ENCODE measurements around the gene CYFIP1.

The CYFIP1 gene

GRCh38 chr15:22925875-22926274 is 54.3 kb downstream of the CYFIP1 start:
- Histone ChIP-seq H3K4me3 (ENCODE audit: low read depth, low read length) (no peak overlapping the region), H3K27me3 (ENCODE audit: control insufficient read depth, insufficient read depth, low read length) (no peaks in the 10 kb centered on the region), H3K36me3 (ENCODE audit: control insufficient read depth, insufficient read depth, low read length) (no peaks in the 10 kb centered on the region)

GRCh38 chr15:22922003-22922402 is 58.2 kb downstream of the CYFIP1 start:
- Histone ChIP-seq H3K9me3 (ENCODE audit: control insufficient read depth, insufficient read depth, low read length) (no peaks in the 10 kb centered on the region), H3K4me1 (ENCODE audit: control insufficient read depth, insufficient read depth, low read length) (no peaks in the 10 kb centered on the region), H3K9ac (ENCODE audit: low read depth, low read length) (no peak overlapping the region), H3K36me3 (ENCODE audit: control insufficient read depth, insufficient read depth, low read length) (peaks cover 7% of the 10 kb centered on the region), H3K27me3 (ENCODE audit: control insufficient read depth, insufficient read depth, low read length) (no peaks in the 10 kb centered on the region), H3K4me3 (ENCODE audit: low read depth, low read length) (no peak overlapping the region)

More at GRCh38 chr15:22925875-22926274, 54.3 kb downstream of the CYFIP1 start:
- H3K9ac ChIP-seq (ENCODE audit: low read depth, low read length): no peak overlapping the region
- H3K9me3 ChIP-seq (ENCODE audit: control insufficient read depth, insufficient read depth, low read length): no peaks in the 10 kb centered on the region
- no peaks in the 10 kb centered on the region for H3K4me1 ChIP-seq (ENCODE audit: control insufficient read depth, insufficient read depth, low read length)

GRCh38 chr15:22919171-22919570 is 61.0 kb downstream of the CYFIP1 start:
- H3K36me3 ChIP-seq (ENCODE audit: control insufficient read depth, insufficient read depth, low read length): peaks cover 18% of the 10 kb centered on the region
- no peaks in the 10 kb centered on the region for H3K4me1 ChIP-seq (ENCODE audit: control insufficient read depth, insufficient read depth, low read length)
- no peaks in the 10 kb centered on the region for H3K27me3 ChIP-seq (ENCODE audit: control insufficient read depth, insufficient read depth, low read length)
- H3K9me3 ChIP-seq (ENCODE audit: control insufficient read depth, insufficient read depth, low read length): no peaks in the 10 kb centered on the region
- no peak overlapping the region for H3K4me3 ChIP-seq (ENCODE audit: low read depth, low read length)
- H3K9ac ChIP-seq (ENCODE audit: low read depth, low read length): no peak overlapping the region

GRCh38 chr15:22918596-22919140 is 61.5 kb downstream of the CYFIP1 start:
- H3K27me3 ChIP-seq (ENCODE audit: control insufficient read depth, insufficient read depth, low read length): no peaks in the 10 kb centered on the region
- H3K9me3 ChIP-seq (ENCODE audit: control insufficient read depth, insufficient read depth, low read length): no peaks in the 10 kb centered on the region
- no peak overlapping the region for H3K4me3 ChIP-seq (ENCODE audit: low read depth, low read length)
- H3K9ac ChIP-seq (ENCODE audit: low read depth, low read length): no peak overlapping the region
- H3K36me3 ChIP-seq (ENCODE audit: control insufficient read depth, insufficient read depth, low read length): peaks cover 19% of the 10 kb centered on the region
- H3K4me1 ChIP-seq (ENCODE audit: control insufficient read depth, insufficient read depth, low read length): no peaks in the 10 kb centered on the region

- peaks cover 22% of the 10 kb centered on the region for H3K36me3 ChIP-seq (ENCODE audit: control insufficient read depth, insufficient read depth, low read length)
- no peak overlapping the region for H3K9ac ChIP-seq (ENCODE audit: low read depth, low read length)
- H3K9me3 ChIP-seq (ENCODE audit: control insufficient read depth, insufficient read depth, low read length): no peaks in the 10 kb centered on the region
- no peaks in the 10 kb centered on the region for H3K27me3 ChIP-seq (ENCODE audit: control insufficient read depth, insufficient read depth, low read length)
- H3K4me3 ChIP-seq (ENCODE audit: low read depth, low read length): no peak overlapping the region
- H3K4me1 ChIP-seq (ENCODE audit: control insufficient read depth, insufficient read depth, low read length): no peaks in the 10 kb centered on the region
These were observed 62.1 kb downstream of the CYFIP1 start for GRCh38 chr15:22918056-22918455.

- H3K9ac ChIP-seq (ENCODE audit: low read depth, low read length): no peak overlapping the region
- H3K36me3 ChIP-seq (ENCODE audit: control insufficient read depth, insufficient read depth, low read length): peaks cover 22% of the 10 kb centered on the region
- no peaks in the 10 kb centered on the region for H3K27me3 ChIP-seq (ENCODE audit: control insufficient read depth, insufficient read depth, low read length)
- H3K9me3 ChIP-seq (ENCODE audit: control insufficient read depth, insufficient read depth, low read length): no peaks in the 10 kb centered on the region
- no peaks in the 10 kb centered on the region for H3K4me1 ChIP-seq (ENCODE audit: control insufficient read depth, insufficient read depth, low read length)
- no peak overlapping the region for H3K4me3 ChIP-seq (ENCODE audit: low read depth, low read length)
These were observed 62.6 kb downstream of the CYFIP1 start for GRCh38 chr15:22917556-22917955.

GRCh38 chr15:22916606-22917350 is 63.4 kb downstream of the CYFIP1 start:
- Histone ChIP-seq H3K9me3 (ENCODE audit: control insufficient read depth, insufficient read depth, low read length) (no peaks in the 10 kb centered on the region), H3K4me1 (ENCODE audit: control insufficient read depth, insufficient read depth, low read length) (no peaks in the 10 kb centered on the region), H3K9ac (ENCODE audit: low read depth, low read length) (no peak overlapping the region), H3K36me3 (ENCODE audit: control insufficient read depth, insufficient read depth, low read length) (peaks cover 24% of the 10 kb centered on the region), H3K27me3 (ENCODE audit: control insufficient read depth, insufficient read depth, low read length) (no peaks in the 10 kb centered on the region), H3K4me3 (ENCODE audit: low read depth, low read length) (no peak overlapping the region)

- Histone ChIP-seq H3K4me3 (ENCODE audit: low read depth, low read length) (no peak overlapping the region), H3K27me3 (ENCODE audit: control insufficient read depth, insufficient read depth, low read length) (no peaks in the 10 kb centered on the region), H3K4me1 (ENCODE audit: control insufficient read depth, insufficient read depth, low read length) (no peaks in the 10 kb centered on the region), H3K9ac (ENCODE audit: low read depth, low read length) (no peak overlapping the region), H3K36me3 (ENCODE audit: control insufficient read depth, insufficient read depth, low read length) (peaks cover 26% of the 10 kb centered on the region), H3K9me3 (ENCODE audit: control insufficient read depth, insufficient read depth, low read length) (no peaks in the 10 kb centered on the region)
These were observed 64.2 kb downstream of the CYFIP1 start for GRCh38 chr15:22915866-22916515.

- H3K36me3 ChIP-seq (ENCODE audit: control insufficient read depth, insufficient read depth, low read length): peaks cover 30% of the 10 kb centered on the region
- H3K4me3 ChIP-seq (ENCODE audit: low read depth, low read length): no peak overlapping the region
- H3K4me1 ChIP-seq (ENCODE audit: control insufficient read depth, insufficient read depth, low read length): no peaks in the 10 kb centered on the region
- H3K27me3 ChIP-seq (ENCODE audit: control insufficient read depth, insufficient read depth, low read length): no peaks in the 10 kb centered on the region
- H3K9ac ChIP-seq (ENCODE audit: low read depth, low read length): no peak overlapping the region
- H3K9me3 ChIP-seq (ENCODE audit: control insufficient read depth, insufficient read depth, low read length): no peaks in the 10 kb centered on the region
These were observed 66.4 kb downstream of the CYFIP1 start for GRCh38 chr15:22913646-22914380.

- no peak overlapping the region for H3K9ac ChIP-seq (ENCODE audit: low read depth, low read length)
- no peak overlapping the region for H3K4me3 ChIP-seq (ENCODE audit: low read depth, low read length)
- H3K36me3 ChIP-seq (ENCODE audit: control insufficient read depth, insufficient read depth, low read length): peaks cover 34% of the 10 kb centered on the region
- H3K27me3 ChIP-seq (ENCODE audit: control insufficient read depth, insufficient read depth, low read length): no peaks in the 10 kb centered on the region
- no peaks in the 10 kb centered on the region for H3K9me3 ChIP-seq (ENCODE audit: control insufficient read depth, insufficient read depth, low read length)
- H3K4me1 ChIP-seq (ENCODE audit: control insufficient read depth, insufficient read depth, low read length): no peaks in the 10 kb centered on the region
These were observed 67.9 kb downstream of the CYFIP1 start for GRCh38 chr15:22912256-22912655.

GRCh38 chr15:22911306-22911705 is 68.9 kb downstream of the CYFIP1 start:
- Histone ChIP-seq H3K4me3 (ENCODE audit: low read depth, low read length) (no peak overlapping the region), H3K9ac (ENCODE audit: low read depth, low read length) (no peak overlapping the region), H3K4me1 (ENCODE audit: control insufficient read depth, insufficient read depth, low read length) (no peaks in the 10 kb centered on the region), H3K9me3 (ENCODE audit: control insufficient read depth, insufficient read depth, low read length) (no peaks in the 10 kb centered on the region), H3K27me3 (ENCODE audit: control insufficient read depth, insufficient read depth, low read length) (no peaks in the 10 kb centered on the region), H3K36me3 (ENCODE audit: control insufficient read depth, insufficient read depth, low read length) (peaks cover 34% of the 10 kb centered on the region)
